Upper lobe of right lung (tissue), 1 donor: ENCODE measurements around the gene TMEM30A. TPM values are rescaled to one million over a fixed set of nuclear protein-coding genes. Genes with fewer than 3 reads are reported as not detected.

Experiments used
- ATAC-seq: fragments of 200-7000 bp; cut with Tn5 transposase; one replicate; pipeline ENCODE4 v1.9.1; 2020; ENCODE audit warnings: mild to moderate bottlenecking, moderate library complexity
- DNase-seq: peaks from one replicate; pipeline ENCODE4 v3.0.0-alpha.2; 2020
- H3K27ac ChIP-seq: fragments of 200-600 bp; one replicate; pipeline ENCODE4 v1.8.0; 2022
- H3K27me3 ChIP-seq: fragments of 200-600 bp; one replicate; pipeline ENCODE4 v1.8.0; 2022; ENCODE audit warnings: mild to moderate bottlenecking
- H3K36me3 ChIP-seq: fragments of 200-600 bp; one replicate; pipeline ENCODE4 v1.8.0; 2022
- H3K4me1 ChIP-seq: fragments of 200-600 bp; one replicate; pipeline ENCODE4 v1.8.0; 2022
- H3K4me3 ChIP-seq: fragments of 200-600 bp; one replicate; pipeline ENCODE4 v1.8.0; 2022; ENCODE audit warnings: mild to moderate bottlenecking
- H3K9me3 ChIP-seq: fragments of 200-600 bp; one replicate; pipeline ENCODE4 v1.8.0; 2022
- CTCF ChIP-seq: fragments of 200-600 bp; IDR thresholded peaks from one replicate; pipeline ENCODE4 v1.8.0; 2022; ENCODE audit warnings: antibody characterized with exemption
- intact Hi-C: fragments of 100-400 bp; cut with DNase I; formaldehyde crosslinking; loops from one replicate; pipeline ENCODE4 v1.11.0; 2022
- total RNA-seq: library from RNA; stranded (reverse); fragmentation: NEBNext Ultra II Directional; extraction: Animal tissue kit (Norgen Biotek cat#: 25700); gene quantifications from one replicate; pipeline ENCODE4 v1.2.1, GENCODE V29; 2021
- donor health status: DM: no; HTN: yes; CAD: no; lungs with severe emphysema.

The TMEM30A gene
- total RNA-seq, 1 donor from 2014 or later = 183 TPM

GRCh38 chr6:75204217-75204958, 80.2 kb downstream of the TMEM30A start:
- H3K4me3 ChIP-seq = peak overlapping the region; percentile 50
- TF ChIP-seq CTCF = peak; percentile 69
- intact Hi-C loops = no loop called here
- H3K4me1 ChIP-seq = peaks cover 41% of the 10 kb centered on the region
- no peaks in the 10 kb centered on the region for H3K9me3 ChIP-seq
- peak; percentile 75 for DNase-seq
- peaks cover 72% of the 10 kb centered on the region for H3K27me3 ChIP-seq
- peak overlapping the region; percentile 3 for H3K27ac ChIP-seq
- peak; percentile 8 for ATAC-seq
- H3K36me3 ChIP-seq = no peaks in the 10 kb centered on the region

DNA sequence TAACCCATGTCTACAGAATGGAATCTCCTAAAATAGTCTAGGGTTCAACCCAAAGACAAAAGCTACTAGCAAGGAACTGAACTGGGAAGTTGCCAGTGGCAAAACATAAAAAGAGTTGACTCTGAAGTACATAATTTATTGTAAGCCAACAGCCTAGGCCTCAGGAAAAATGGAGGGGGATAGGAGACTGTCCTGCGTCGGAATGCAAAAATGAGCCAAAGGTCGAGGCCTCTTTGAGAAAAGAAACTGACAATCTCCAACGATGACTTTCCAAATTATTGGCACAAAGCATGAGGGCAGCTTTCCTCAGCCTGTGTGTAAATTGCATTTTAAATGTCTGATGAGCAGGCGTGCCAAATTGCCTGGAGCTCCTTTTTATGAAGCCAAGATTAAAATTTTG, 80.9 kb downstream of the TMEM30A start:
- no peaks in the 10 kb centered on the region for H3K9me3 ChIP-seq
- H3K4me3 ChIP-seq = no peak overlapping the region
- peaks cover 71% of the 10 kb centered on the region for H3K27me3 ChIP-seq
- H3K27ac ChIP-seq = no peak overlapping the region
- peaks cover 40% of the 10 kb centered on the region for H3K4me1 ChIP-seq
- intact Hi-C loops = no loop called here
- ATAC-seq (no peak), DNase-seq (no peak)
- no peak for TF ChIP-seq CTCF
- H3K36me3 ChIP-seq = no peaks in the 10 kb centered on the region

Other genes with a start within 250 kb of the TMEM30A start
- 44.3 TPM for gene COL12A1, start 78.7 kb downstream of the TMEM30A start, total RNA-seq
- gene COX7A2, start 41.0 kb downstream of the TMEM30A start, total RNA-seq = 240 TPM
- gene FILIP1, start 209.0 kb upstream of the TMEM30A start, total RNA-seq = 21.6 TPM